H1 (cell line): ENCODE results near the gene ATP5F1A. TPM values are rescaled to one million over a fixed set of nuclear protein-coding genes. Genes with fewer than 3 reads are reported as not detected.

Source experiments
- CTCF ChIA-PET: fragments of 300-600 bp; sonication (Branson Sonifier 250); formaldehyde crosslinking; loops from one replicate; lab custom pipeline; 2021; ENCODE audit not compliant: partially characterized antibody; lab: Charles Lee
- POLR2A ChIA-PET: fragments of 300-600 bp; sonication (Branson Sonifier 250); formaldehyde crosslinking; loops from one replicate; lab custom pipeline; 2021; ENCODE audit warnings: inconsistent platforms; ENCODE audit not compliant: partially characterized antibody; lab: Charles Lee
- DNase-seq, 2 experiments: peaks; one replicate each; pipeline versions ENCODE4 v3.0.0 to v3.0.0-alpha.2; 2010 to 2022; ENCODE audit warnings: low spot score in 2 of 2, low read depth in 1 of 2, mixed read lengths in 1 of 2
- FAIRE-seq: peaks from 2 replicates; lab custom pipeline; 2011; peaks lifted over from hg19 to GRCh38; lab: Jason Lieb, UNC
- H2AFZ ChIP-seq: 2 replicates; pipeline ENCODE4 v1.8.1; 2012; ENCODE audit warnings: low read length, inconsistent platforms
- H2AK5ac ChIP-seq: 2 replicates; pipeline ENCODE4 v1.6.1; 2013; ENCODE audit warnings: low read depth, low read length
- H2BK120ac ChIP-seq: replicated peaks from 2 replicates; pipeline ENCODE3; 2013; ENCODE audit warnings: low read depth, low read length, inconsistent platforms
- H2BK12ac ChIP-seq: 2 replicates; pipeline ENCODE4 v1.6.1; 2013; ENCODE audit warnings: low read depth, low read length
- H2BK15ac ChIP-seq: 2 replicates; pipeline ENCODE4 v1.6.1; 2013; ENCODE audit warnings: low read length
- H2BK20ac ChIP-seq: 2 replicates; pipeline ENCODE4 v1.6.1; 2013; ENCODE audit warnings: low read length
- H2BK5ac ChIP-seq: 2 replicates; pipeline ENCODE4 v1.6.1; 2013; ENCODE audit warnings: low read depth, low read length
- H3K14ac ChIP-seq: 2 replicates; pipeline ENCODE4 v1.6.1; 2013; ENCODE audit warnings: inconsistent platforms; ENCODE audit not compliant: insufficient read length
- H3K18ac ChIP-seq: 2 replicates; pipeline ENCODE4 v1.6.1; 2013; ENCODE audit warnings: low read length; ENCODE audit errors: extremely low read depth
- H3K23ac ChIP-seq: 2 replicates; pipeline ENCODE4 v1.6.1; 2013; ENCODE audit warnings: inconsistent platforms; ENCODE audit not compliant: insufficient read length
- H3K23me2 ChIP-seq: 2 replicates; pipeline ENCODE4 v1.6.1; 2013; ENCODE audit warnings: low read depth, low read length
- H3K27ac ChIP-seq: 2 replicates; pipeline ENCODE4 v1.6.1; 2011; ENCODE audit warnings: low read depth, low read length, inconsistent platforms
- H3K27me3 ChIP-seq, 4 experiments: replicated peaks in 1 of 4; 1 replicate in 1 of 4; 2 replicates in 3 of 4; pipeline versions ENCODE4 v1.6.1 to v1.8.1; 2011 to 2013; ENCODE audit warnings: low read length in 3 of 4, mild to moderate bottlenecking in 3 of 4, inconsistent platforms in 2 of 4, mixed read lengths in 2 of 4, moderate library complexity in 1 of 4; ENCODE audit not compliant: control insufficient read depth in 3 of 4, insufficient read depth in 3 of 4; ENCODE audit errors: extremely low read depth in 1 of 4
- H3K36me3 ChIP-seq, 4 experiments: 2 replicates each; pipeline versions ENCODE4 v1.6.1 to v1.8.1; 2011 to 2013; ENCODE audit warnings: mild to moderate bottlenecking in 4 of 4, low read length in 3 of 4, moderate library complexity in 2 of 4, control low read depth in 1 of 4, inconsistent platforms in 1 of 4; ENCODE audit not compliant: insufficient read depth in 4 of 4, control insufficient read depth in 2 of 4
- H3K4ac ChIP-seq: replicated peaks from 2 replicates; pipeline ENCODE3; 2013; ENCODE audit warnings: low read length, low read depth, mixed read lengths, inconsistent platforms; ENCODE audit not compliant: insufficient read length
- H3K4me1 ChIP-seq, 4 experiments: replicated peaks in 1 of 4; 1 replicate in 1 of 4; 2 replicates in 3 of 4; pipeline versions ENCODE4 v1.6.1 to v1.8.1; 2011 to 2013; ENCODE audit warnings: low read length in 3 of 4, inconsistent platforms in 2 of 4, mixed read lengths in 1 of 4; ENCODE audit not compliant: insufficient read depth in 4 of 4, control insufficient read depth in 3 of 4
- H3K4me2 ChIP-seq, 2 experiments: 2 replicates each; pipeline versions ENCODE4 v1.6.1 to v1.8.1; 2011 to 2013; ENCODE audit warnings: low read depth in 2 of 2, low read length in 2 of 2, control low read depth in 1 of 2, inconsistent platforms in 1 of 2, mild to moderate bottlenecking in 1 of 2; ENCODE audit not compliant: insufficient read depth in 1 of 2
- H3K4me3 ChIP-seq, 4 experiments: fragments of 200-600, 300-600 bp in 1 of 4; sonication (generic), shearing (Covaris generic), sonication (Bioruptor Twin) in 1 of 4; 2 replicates each; pipeline versions ENCODE4 v1.5.1 to v1.8.1; 2011 to 2016; ENCODE audit warnings: low read length in 4 of 4, low read depth in 3 of 4, control low read depth in 2 of 4, inconsistent platforms in 2 of 4, mild to moderate bottlenecking in 2 of 4, mixed read lengths in 1 of 4, moderate library complexity in 1 of 4; ENCODE audit not compliant: insufficient read depth in 2 of 4; ENCODE audit errors: extremely low read depth in 1 of 4
- H3K56ac ChIP-seq: replicated peaks from 2 replicates; pipeline ENCODE3; 2013; ENCODE audit warnings: low read depth, mild to moderate bottlenecking, mixed read lengths, low read length, inconsistent platforms; ENCODE audit not compliant: insufficient read length
- H3K79me1 ChIP-seq: 2 replicates; pipeline ENCODE4 v1.6.1; 2013; ENCODE audit warnings: low read depth, low read length, control low read depth
- H3K79me2 ChIP-seq, 2 experiments: 2 replicates each; pipeline versions ENCODE4 v1.6.1 to v1.8.1; 2012 to 2013; ENCODE audit warnings: low read length in 2 of 2, mild to moderate bottlenecking in 2 of 2, inconsistent platforms in 1 of 2; ENCODE audit not compliant: insufficient read depth in 2 of 2, control insufficient read depth in 1 of 2
- H3K9ac ChIP-seq, 4 experiments: replicated peaks in 1 of 4; 1 replicate in 1 of 4; 2 replicates in 3 of 4; pipeline versions ENCODE4 v1.6.1 to v1.8.1; 2011 to 2013; ENCODE audit warnings: low read depth in 3 of 4, low read length in 3 of 4, control low read depth in 2 of 4, mild to moderate bottlenecking in 2 of 4, moderate library complexity in 2 of 4, inconsistent platforms in 1 of 4; ENCODE audit errors: extremely low read depth in 1 of 4
- H3K9me3 ChIP-seq, 2 experiments: 2 replicates each; pipeline versions ENCODE4 v1.6.1 to v1.8.1; 2012 to 2013; ENCODE audit warnings: mild to moderate bottlenecking in 2 of 2, moderate library complexity in 2 of 2, control low read depth in 1 of 2, inconsistent platforms in 1 of 2, low read depth in 1 of 2, low read length in 1 of 2, mixed read lengths in 1 of 2; ENCODE audit not compliant: insufficient read depth in 2 of 2
- H4K20me1 ChIP-seq, 2 experiments: replicated peaks in 1 of 2; 2 replicates each; pipeline versions ENCODE3 to v1.8.1; 2011 to 2013; ENCODE audit warnings: inconsistent platforms in 2 of 2, low read length in 2 of 2, mild to moderate bottlenecking in 1 of 2; ENCODE audit not compliant: insufficient read depth in 2 of 2, control insufficient read depth in 1 of 2
- H4K5ac ChIP-seq: 2 replicates; pipeline ENCODE4 v1.6.1; 2013; ENCODE audit warnings: low read length, low read depth, mixed read lengths, inconsistent platforms; ENCODE audit not compliant: insufficient read length
- H4K8ac ChIP-seq: 2 replicates; pipeline ENCODE4 v1.8.0; 2013; ENCODE audit warnings: mild to moderate bottlenecking, moderate library complexity, low read length, inconsistent platforms; ENCODE audit not compliant: insufficient read depth; ENCODE audit errors: extremely low read depth
- H4K91ac ChIP-seq: replicated peaks from 2 replicates; pipeline ENCODE3; 2013; ENCODE audit warnings: low read length, mixed read lengths, inconsistent platforms; ENCODE audit not compliant: insufficient read length
- CBX8 ChIP-seq: fragments of 300-800, 300-1000 bp; sonication (generic); IDR thresholded peaks from 2 replicates; pipeline ENCODE4 v1.7.1; 2016; ENCODE audit warnings: low read depth, low read length, borderline replicate concordance
- CHD2 ChIP-seq: IDR thresholded peaks from 2 replicates; pipeline ENCODE4 v1.6.1; 2012; ENCODE audit warnings: low read length, improper control_type of control experiment
- NANOG ChIP-seq: IDR thresholded peaks from 2 replicates; pipeline ENCODE4 v1.6.1; 2011; ENCODE audit warnings: low read length, low read depth, mild to moderate bottlenecking, inconsistent platforms; ENCODE audit not compliant: insufficient read depth, poor library complexity, severe bottlenecking
- WGBS, 2 experiments: shearing (Covaris generic) in 1 of 2; methylation state at CpG; one replicate each; pipeline versions ENCODE4 v1.1.6 to v1.1.7; 2013 to 2015; ENCODE audit warnings: low lambda C conversion rate in 2 of 2, mixed read lengths in 2 of 2, inconsistent platforms in 1 of 2, low coverage in 1 of 2, missing lambda C conversion rate in 1 of 2; ENCODE audit not compliant: insufficient replicate concordance in 2 of 2, insufficient coverage in 1 of 2, insufficient read length in 1 of 2; ENCODE audit errors: extremely low coverage in 1 of 2, missing lambda C conversion rate in 1 of 2; 5-methylcytosine and 5-hydroxymethylcytosine counted together
- polyA plus RNA-seq, 7 experiments: library from polyadenylated mRNA; depleted of rRNA in 3 of 7; stranded (reverse) in 5 of 7; unstranded in 2 of 7; fragments of >200 nt in 5 of 7; fragments of 200-250 nt in 2 of 7; gene quantifications; 1 replicate in 5 of 7; 2 replicates in 1 of 7; 4 replicates in 1 of 7; pipeline versions ENCODE4 v1.2.1 to v1.2.3, GENCODE V29; 2011 to 2013; ENCODE audit warnings: missing spikeins in 2 of 7, mixed read lengths in 2 of 7
- total RNA-seq: library from RNA; stranded (reverse); fragmentation: NEBNext Ultra II Directional; extraction: Animal tissue kit (Norgen Biotek cat#: 25700); gene quantifications from 2 replicates; pipeline ENCODE4 v1.2.1, GENCODE V29; 2021

ATP5F1A gene
- total and polyA plus RNA-seq, 2 of the 8 experiments (the other 6 are each of a cell fraction or from before 2014, with no cell fraction given) = 685 to 970 TPM

DNA sequence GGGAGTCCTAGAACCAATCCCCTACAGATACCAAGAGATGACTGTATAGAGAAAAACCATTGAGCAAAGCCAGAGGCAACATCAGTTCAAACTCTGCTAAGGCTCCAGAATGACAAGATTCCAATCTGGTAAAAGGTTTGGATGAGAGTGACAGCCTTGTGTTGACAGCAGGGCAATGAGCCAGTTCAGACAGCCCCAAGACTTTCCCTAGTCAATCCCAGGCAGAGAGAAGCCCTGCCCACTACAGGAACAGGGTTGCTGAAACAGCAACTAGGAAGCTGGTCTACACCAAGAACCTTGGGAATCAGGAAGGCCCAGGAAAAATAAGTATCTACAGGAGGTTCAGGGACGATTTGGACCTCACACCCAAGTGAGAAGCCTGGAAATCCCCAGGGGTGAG, 29.3 kb downstream of the ATP5F1A start:
- no peaks in the 10 kb centered on the region for H3K36me3 ChIP-seq
- peaks cover 0 to 6% (median 0%) of the 10 kb centered on the region in 4 experiments; a peak in 2 of 7 replicates for H3K4me1 ChIP-seq
- no peak overlapping the region for H2BK20ac ChIP-seq
- H3K79me2 ChIP-seq = no peaks in the 10 kb centered on the region
- H4K5ac ChIP-seq = no peak overlapping the region
- H2BK120ac ChIP-seq = no peak overlapping the region
- no peak overlapping the region for H2AFZ ChIP-seq
- TF ChIP-seq NANOG (no peak), CHD2 (no peak), CBX8 (no peak)
- TF ChIP-seq, all 59 proteins: peak for 0
- no peak overlapping the region for H3K27ac ChIP-seq
- FAIRE-seq (no peak), DNase-seq (peak in 1 of 2 experiments; percentile 16)
- ChIA-PET CTCF (interaction anchor here (0.9 to 1.3 kb wide), 2 partner anchors 91 to 404 kb away, joined by 3 read pairs; no protein-coding TSS in a partner anchor), POLR2A (interaction anchor here (0.8 kb wide), 1 partner anchor 9 kb away, joined by 3 read pairs; no protein-coding TSS in a partner anchor)
- H3K18ac ChIP-seq = no peak overlapping the region
- no peak overlapping the region for H2BK15ac ChIP-seq
- H2AK5ac ChIP-seq = no peak overlapping the region
- peaks cover 4 to 31% (median 28%) of the 10 kb centered on the region in 4 experiments for H3K27me3 ChIP-seq
- no peak overlapping the region for H3K23ac ChIP-seq
- no peak overlapping the region for H3K4ac ChIP-seq
- no peak overlapping the region for H2BK12ac ChIP-seq
- peaks cover 11% of the 10 kb centered on the region; the same call in 1 of the 2 replicates for H3K23me2 ChIP-seq
- H3K56ac ChIP-seq = no peak overlapping the region
- H3K4me2 ChIP-seq = no peak overlapping the region
- 73% methylated on average over 1 of the region's 1 CpG; no CpG with 5 or more reads in 1 of the 2 experiments for WGBS, 2 experiments
- H4K91ac ChIP-seq = no peak overlapping the region
- no peaks in the 10 kb centered on the region for H3K79me1 ChIP-seq
- no peak overlapping the region for H3K9ac ChIP-seq
- H3K14ac ChIP-seq = no peak overlapping the region
- H2BK5ac ChIP-seq = no peak overlapping the region
- H3K4me3 ChIP-seq = no peak overlapping the region
- H3K9me3 ChIP-seq = no peaks in the 10 kb centered on the region
- no peak overlapping the region for H4K8ac ChIP-seq
- H4K20me1 ChIP-seq = peaks cover 0 to 3% of the 10 kb centered on the region in 2 experiments
